OCI-LY7 (cell line): ENCODE measurements around the gene MOGAT1. TPM values are rescaled to one million over a fixed set of nuclear protein-coding genes. Genes with fewer than 3 reads are reported as not detected.

Source experiments
- BruUV-seq: library from RNA; stranded (reverse); fragments of 400-500 nt; replicated peaks from 2 replicates; lab custom pipeline; 2021; lab: Mats Ljungman, UMichigan
- CTCF ChIA-PET: fragments of 300-600 bp; sonication (Branson Sonifier 250); formaldehyde crosslinking; loops from one replicate; lab custom pipeline; 2022; ENCODE audit warnings: antibody characterized with exemption; ENCODE audit not compliant: unreplicated experiment; lab: Charles Lee
- POLR2A ChIA-PET: fragments of 300-600 bp; sonication (Branson Sonifier 250); formaldehyde crosslinking; loops from one replicate; lab custom pipeline; 2022; ENCODE audit warnings: antibody characterized with exemption; lab: Charles Lee
- DNase-seq: peaks from one replicate; pipeline ENCODE4 v3.0.0-alpha.2; 2015; ENCODE audit warnings: low spot score
- H2AFZ ChIP-seq: fragments of 200-600 bp; sonication (generic), shearing (Covaris generic); 2 replicates; pipeline ENCODE4 v1.6.1; 2014; ENCODE audit warnings: mild to moderate bottlenecking, antibody characterized with exemption, low read length, moderate library complexity
- H3K27ac ChIP-seq: fragments of 200-600 bp; sonication (generic); 2 replicates; pipeline ENCODE4 v1.5.1; 2014; ENCODE audit warnings: mixed run types, low read depth, mild to moderate bottlenecking, moderate library complexity, low read length, inconsistent platforms; ENCODE audit not compliant: poor library complexity, severe bottlenecking
- H3K36me3 ChIP-seq: fragments of 200-600 bp; sonication (generic); 2 replicates; pipeline ENCODE4 v1.6.1; 2014; ENCODE audit warnings: mild to moderate bottlenecking, antibody characterized with exemption, low read length, moderate library complexity, mixed read lengths; ENCODE audit not compliant: insufficient read depth
- H3K4me1 ChIP-seq: fragments of 200-600 bp; sonication (generic); 2 replicates; pipeline ENCODE4 v1.5.1; 2014; ENCODE audit warnings: mild to moderate bottlenecking, low read length; ENCODE audit not compliant: insufficient read depth, poor library complexity, severe bottlenecking
- H3K4me2 ChIP-seq: fragments of 200-600 bp; sonication (generic); 2 replicates; pipeline ENCODE4 v1.6.1; 2014; ENCODE audit warnings: mild to moderate bottlenecking, low read length
- H3K4me3 ChIP-seq: fragments of 200-600 bp; sonication (generic); 2 replicates; pipeline ENCODE4 v1.5.1; 2014; ENCODE audit warnings: mild to moderate bottlenecking, low read depth, low read length; ENCODE audit not compliant: poor library complexity, severe bottlenecking
- H3K79me2 ChIP-seq: fragments of 200-600 bp; sonication (generic); 2 replicates; pipeline ENCODE4 v1.6.1; 2016; ENCODE audit warnings: low read depth, mild to moderate bottlenecking, low read length, moderate library complexity, mixed read lengths; ENCODE audit not compliant: insufficient read depth
- H3K9me2 ChIP-seq: fragments of 200-600 bp; sonication (generic); 2 replicates; pipeline ENCODE4 v1.6.1; 2016; ENCODE audit warnings: mild to moderate bottlenecking, low read length, mixed read lengths; ENCODE audit not compliant: insufficient read depth
- H3K9me3 ChIP-seq: fragments of 200-600 bp; sonication (generic); 2 replicates; pipeline ENCODE4 v1.6.1; 2014; ENCODE audit warnings: mild to moderate bottlenecking, mixed run types, low read length, mixed read lengths
- H4K20me1 ChIP-seq: fragments of 200-600 bp; sonication (generic); 2 replicates; pipeline ENCODE4 v1.6.1; 2014; ENCODE audit warnings: mild to moderate bottlenecking, antibody characterized with exemption, low read length, moderate library complexity, mixed read lengths; ENCODE audit not compliant: insufficient read depth
- EZH2phosphoT487 ChIP-seq: fragments of 200-600 bp; sonication (generic); IDR thresholded peaks from 2 replicates; pipeline ENCODE4 v1.6.1; 2018; ENCODE audit warnings: low read depth, borderline replicate concordance, mild to moderate bottlenecking, mixed run types, antibody characterized with exemption, low read length, moderate library complexity, mixed read lengths
- intact Hi-C: fragments of 100-400 bp; cut with micrococcal nuclease; formaldehyde crosslinking; loops from one replicate; pipeline ENCODE4 v1.10.0; 2022; ENCODE audit not compliant: unreplicated experiment
- total RNA-seq, 2 experiments: library from RNA; depleted of rRNA in 1 of 2; stranded (reverse); fragments of >200 nt in 1 of 2; shearing (Covaris generic) in 1 of 2; gene quantifications; 2 replicates each; pipeline ENCODE4 v1.2.3, GENCODE V29; 2014 to 2022
- TF ChIP-seq, protein P1 (sequence below): fragments of 200-600 bp; sonication (generic); conservative IDR thresholded peaks from 2 replicates; pipeline ENCODE4 v1.5.1; 2014; ENCODE audit warnings: mild to moderate bottlenecking, antibody characterized with exemption, low read length, moderate library complexity, mixed read lengths

Gene MOGAT1
- total RNA-seq, 2 experiments from 2014 or later, result not detected

DNA sequence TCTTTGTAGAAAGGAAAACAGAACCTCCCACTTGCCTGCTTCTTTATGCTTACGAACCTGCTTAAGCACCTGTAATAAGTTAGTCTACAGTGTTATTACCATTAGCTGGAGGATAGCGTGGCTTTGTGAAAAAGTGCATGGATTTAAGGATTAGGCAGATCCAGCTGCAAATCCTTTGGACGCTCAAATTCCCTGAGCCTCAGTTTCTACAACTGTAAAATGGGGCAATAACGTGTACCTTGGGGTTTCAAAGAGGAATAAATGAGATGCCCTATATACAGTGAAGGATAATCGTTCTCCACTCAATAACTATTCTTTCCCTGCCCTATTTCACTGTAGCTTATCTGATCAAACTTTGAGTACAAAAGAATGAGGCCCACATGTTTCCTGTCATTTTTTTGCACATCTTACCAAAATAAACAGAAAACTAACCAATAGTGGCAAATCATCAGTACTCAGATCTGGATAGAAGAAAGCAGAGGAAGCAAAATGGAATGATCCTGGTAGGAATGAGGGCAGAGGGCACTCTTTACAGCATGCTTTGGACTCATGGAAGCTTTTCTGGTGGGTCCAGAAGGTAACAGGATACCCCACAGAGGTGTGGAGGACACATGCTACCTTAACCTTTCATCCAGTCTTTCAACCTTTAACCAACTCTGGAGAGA lies 14.8 kb downstream of the MOGAT1 start:
- H3K4me1 ChIP-seq, result no peaks in the 10 kb centered on the region
- TF ChIP-seq EZH2phosphoT487, result no peak
- TF ChIP-seq, protein P1, sequence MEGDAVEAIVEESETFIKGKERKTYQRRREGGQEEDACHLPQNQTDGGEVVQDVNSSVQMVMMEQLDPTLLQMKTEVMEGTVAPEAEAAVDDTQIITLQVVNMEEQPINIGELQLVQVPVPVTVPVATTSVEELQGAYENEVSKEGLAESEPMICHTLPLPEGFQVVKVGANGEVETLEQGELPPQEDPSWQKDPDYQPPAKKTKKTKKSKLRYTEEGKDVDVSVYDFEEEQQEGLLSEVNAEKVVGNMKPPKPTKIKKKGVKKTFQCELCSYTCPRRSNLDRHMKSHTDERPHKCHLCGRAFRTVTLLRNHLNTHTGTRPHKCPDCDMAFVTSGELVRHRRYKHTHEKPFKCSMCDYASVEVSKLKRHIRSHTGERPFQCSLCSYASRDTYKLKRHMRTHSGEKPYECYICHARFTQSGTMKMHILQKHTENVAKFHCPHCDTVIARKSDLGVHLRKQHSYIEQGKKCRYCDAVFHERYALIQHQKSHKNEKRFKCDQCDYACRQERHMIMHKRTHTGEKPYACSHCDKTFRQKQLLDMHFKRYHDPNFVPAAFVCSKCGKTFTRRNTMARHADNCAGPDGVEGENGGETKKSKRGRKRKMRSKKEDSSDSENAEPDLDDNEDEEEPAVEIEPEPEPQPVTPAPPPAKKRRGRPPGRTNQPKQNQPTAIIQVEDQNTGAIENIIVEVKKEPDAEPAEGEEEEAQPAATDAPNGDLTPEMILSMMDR, result no peak
- no peaks in the 10 kb centered on the region for H3K9me2 ChIP-seq
- ChIA-PET POLR2A (interaction anchor here (0.9 kb wide), 1 partner anchor 245 kb away, joined by 6 read pairs; no protein-coding TSS in a partner anchor), CTCF (no interaction called here)
- H3K36me3 ChIP-seq, result no peaks in the 10 kb centered on the region
- no peaks in the 10 kb centered on the region for H3K9me3 ChIP-seq
- no peak overlapping the region for H2AFZ ChIP-seq
- no peak for DNase-seq
- no TSS peak for BruUV-seq
- no peak overlapping the region for H3K4me3 ChIP-seq
- H3K79me2 ChIP-seq, result no peaks in the 10 kb centered on the region
- H3K4me2 ChIP-seq, result no peak overlapping the region
- intact Hi-C loops, result no loop called here
- no peak overlapping the region for H3K27ac ChIP-seq
- H4K20me1 ChIP-seq, result no peaks in the 10 kb centered on the region

DNA sequence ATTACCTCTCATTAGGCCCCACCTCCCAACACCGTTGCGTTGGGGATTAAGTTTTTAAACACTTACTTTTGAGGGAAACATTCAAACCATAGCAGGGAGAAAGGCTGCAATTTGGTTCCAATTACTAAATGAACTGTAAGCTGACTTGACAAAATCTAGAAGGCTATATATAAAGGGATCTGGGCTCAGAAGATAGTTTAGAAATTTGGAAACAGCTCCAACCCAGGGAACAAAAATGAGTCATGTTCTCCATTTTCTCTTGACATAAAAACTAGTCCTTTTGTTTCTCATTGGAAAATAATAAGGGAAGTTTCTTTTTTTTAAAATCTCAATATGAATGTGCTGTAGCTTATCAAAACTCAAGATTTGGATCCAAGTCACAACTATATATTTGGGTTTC lies 17.5 kb downstream of the MOGAT1 start:
- TF ChIP-seq, protein P1, result no peak
- no peak for TF ChIP-seq EZH2phosphoT487
- CTCF ChIA-PET, result interaction anchor here (0.6 kb wide), 1 partner anchor 225 kb away, joined by 3 read pairs; no protein-coding TSS in a partner anchor
- Histone ChIP-seq H3K4me1 (no peaks in the 10 kb centered on the region), H3K27ac (no peak overlapping the region), H2AFZ (0 out of 2 replicates have a peak overlapping the region, but pooled peaks have one; percentile 17), H3K4me3 (no peak overlapping the region), H3K79me2 (no peaks in the 10 kb centered on the region), H3K36me3 (no peaks in the 10 kb centered on the region), H4K20me1 (no peaks in the 10 kb centered on the region), H3K9me2 (no peaks in the 10 kb centered on the region), H3K4me2 (no peak overlapping the region), H3K9me3 (no peaks in the 10 kb centered on the region)
- no TSS peak for BruUV-seq
- POLR2A ChIA-PET, result no interaction called here
- no peak for DNase-seq
- intact Hi-C loops, result no loop called here

DNA sequence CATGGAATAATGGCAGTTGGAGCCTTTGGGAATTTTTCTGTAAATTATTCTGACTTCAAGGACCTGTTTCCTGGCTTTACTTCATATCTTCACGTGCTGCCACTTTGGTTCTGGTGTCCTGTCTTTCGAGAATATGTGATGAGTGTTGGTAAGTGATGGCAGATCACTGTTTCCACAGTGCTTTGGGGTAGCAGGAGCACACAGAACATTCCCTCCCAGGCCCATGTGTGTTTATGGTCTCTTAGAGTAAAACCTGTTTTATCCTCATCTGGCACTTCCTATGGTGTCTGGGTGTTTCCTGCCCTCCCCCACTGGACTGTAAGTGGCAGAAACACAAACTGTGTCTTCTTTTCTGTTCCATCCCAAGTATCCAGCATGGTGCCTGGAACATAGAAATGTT lies 17.9 kb downstream of the MOGAT1 start:
- no peaks in the 10 kb centered on the region for H3K9me3 ChIP-seq
- H3K36me3 ChIP-seq, result no peaks in the 10 kb centered on the region
- H3K79me2 ChIP-seq, result no peaks in the 10 kb centered on the region
- TF ChIP-seq EZH2phosphoT487, result no peak
- TF ChIP-seq, protein P1, result no peak
- H3K27ac ChIP-seq, result no peak overlapping the region
- no peak overlapping the region for H3K4me3 ChIP-seq
- DNase-seq, result no peak
- CTCF ChIA-PET, result interaction anchor here (0.6 kb wide), 1 partner anchor 225 kb away, joined by 3 read pairs; no protein-coding TSS in a partner anchor
- intact Hi-C loops, result no loop called here
- H3K4me2 ChIP-seq, result no peak overlapping the region
- H2AFZ ChIP-seq, result 0 out of 2 replicates have a peak overlapping the region, but pooled peaks have one; percentile 17
- no peaks in the 10 kb centered on the region for H3K4me1 ChIP-seq
- POLR2A ChIA-PET, result interaction anchor here (2.0 kb wide), 1 partner anchor 224 kb away, joined by 4 read pairs; no protein-coding TSS in a partner anchor
- no TSS peak for BruUV-seq
- H4K20me1 ChIP-seq, result no peaks in the 10 kb centered on the region
- no peaks in the 10 kb centered on the region for H3K9me2 ChIP-seq
